Liver (tissue), 3 donors: ENCODE measurements around the gene CWF19L2.

Experiments
- ATF3 ChIP-seq: IDR thresholded peaks from 2 replicates; pipeline ENCODE4 v1.6.1; 2016; ENCODE audit warnings: antibody characterized with exemption
- CTCF ChIP-seq: fragments of 150-350 bp; IDR thresholded peaks from 2 replicates; pipeline ENCODE4 v1.5.1; 2017; ENCODE audit warnings: improper control_type of control experiment, low read depth, low read length; ENCODE audit not compliant: missing input control
- RAD21 ChIP-seq, 2 donors: IDR thresholded peaks; 2 replicates each; pipeline ENCODE4 v1.6.1; 2016; ENCODE audit warnings: antibody characterized with exemption in 2 of 2, mild to moderate bottlenecking in 2 of 2
- TAF1 ChIP-seq: conservative IDR thresholded peaks from 2 replicates; pipeline ENCODE4 v1.6.1; 2016; ENCODE audit warnings: antibody characterized with exemption, mild to moderate bottlenecking
- YY1 ChIP-seq: IDR thresholded peaks from 2 replicates; pipeline ENCODE4 v1.6.1; 2016; ENCODE audit warnings: antibody characterized with exemption, mild to moderate bottlenecking
- donor health status: healthy.
- donor health status: healthy.

DNA sequence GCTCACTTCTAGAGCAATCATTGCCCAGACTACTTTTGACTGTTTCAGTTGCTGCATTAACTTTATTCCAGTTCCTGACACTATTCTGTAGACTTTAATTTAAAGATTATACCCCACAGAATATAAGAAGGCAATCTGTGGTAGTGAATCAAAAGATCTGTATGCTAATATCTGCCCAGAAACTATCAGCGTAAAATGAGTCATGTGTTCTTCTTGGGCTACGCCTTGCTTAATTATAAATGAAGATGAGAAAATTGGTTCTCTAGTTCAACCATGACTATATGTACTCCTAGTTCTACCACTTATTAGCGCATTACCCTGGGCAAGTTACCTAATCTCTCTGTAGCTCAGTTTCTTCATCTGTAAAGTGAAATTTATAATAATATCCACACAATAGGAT, 128.5 kb downstream of the CWF19L2 start:
- TF ChIP-seq CTCF (no peak), ATF3 (no peak), RAD21 (IDR thresholded peaks at IDR 0.05) (no peak), TAF1 (no peak), YY1 (no peak)
